GM19455 (cell line): ENCODE results near the gene ABCA2.

Source experiments
- ATAC-seq: cut with Tn5 transposase; IDR thresholded peaks from one replicate; pipeline ENCODE4 v1.9.1; 2021; ENCODE audit not compliant: unreplicated experiment

Gene ABCA2

DNA sequence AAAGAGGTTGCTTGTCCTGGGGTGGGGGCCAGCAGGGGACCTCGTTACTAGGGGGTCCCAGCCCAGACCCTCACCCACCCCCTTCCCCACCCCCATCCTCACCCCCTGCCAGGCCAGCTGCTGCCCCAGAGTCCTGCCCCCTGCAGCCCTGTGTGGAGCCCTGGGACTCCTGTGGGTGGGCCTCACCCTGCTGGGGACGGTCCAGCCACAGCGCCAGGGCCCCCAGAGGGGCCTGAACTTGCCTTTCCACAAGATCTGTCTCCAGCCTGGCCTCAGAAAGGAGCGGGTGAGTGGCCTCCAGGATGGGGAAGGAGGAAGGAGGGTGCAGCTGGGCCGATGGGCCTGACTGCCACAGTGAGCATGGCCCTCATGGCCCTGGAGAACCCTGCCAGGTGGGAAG is 58.3 kb downstream of the ABCA2 start:
- ATAC-seq = no peak

GRCh38 chr9:136969150-136969549 is 58.9 kb downstream of the ABCA2 start:
- ATAC-seq = no peak

- ATAC-seq = no peak
These were observed 59.5 kb downstream of the ABCA2 start for GRCh38 chr9:136968333-136969127.

- ATAC-seq = no peak
These were observed 62.1 kb downstream of the ABCA2 start for GRCh38 chr9:136965771-136966484.

DNA sequence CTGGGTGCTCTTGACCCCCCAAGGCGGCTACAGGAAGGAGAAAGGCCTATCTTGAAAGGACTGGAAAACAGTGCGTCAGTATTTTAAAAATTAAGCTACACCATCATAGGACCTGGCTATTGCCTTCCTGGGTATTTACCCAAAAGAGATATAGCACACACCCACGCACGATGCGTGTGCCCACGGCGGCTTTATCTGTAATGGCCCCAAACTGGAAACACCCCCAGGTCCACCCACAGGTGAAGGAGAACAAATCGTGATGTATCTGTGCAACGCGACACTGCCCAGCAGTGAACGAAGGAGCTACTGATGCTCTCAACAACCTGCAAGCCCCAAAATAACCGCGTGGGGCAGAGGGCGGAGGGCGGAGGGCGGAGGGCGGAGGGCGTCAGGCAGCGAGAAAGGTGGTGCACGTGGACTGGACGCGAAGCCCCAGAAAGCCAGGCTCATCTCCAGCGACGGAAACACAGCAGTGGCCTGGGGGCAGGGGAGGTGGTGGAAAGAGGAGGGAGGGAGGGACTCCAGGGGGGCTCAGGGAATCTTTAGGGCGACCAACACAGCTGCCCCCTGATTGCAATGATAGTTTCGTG is 63.1 kb downstream of the ABCA2 start:
- no peak for ATAC-seq

DNA sequence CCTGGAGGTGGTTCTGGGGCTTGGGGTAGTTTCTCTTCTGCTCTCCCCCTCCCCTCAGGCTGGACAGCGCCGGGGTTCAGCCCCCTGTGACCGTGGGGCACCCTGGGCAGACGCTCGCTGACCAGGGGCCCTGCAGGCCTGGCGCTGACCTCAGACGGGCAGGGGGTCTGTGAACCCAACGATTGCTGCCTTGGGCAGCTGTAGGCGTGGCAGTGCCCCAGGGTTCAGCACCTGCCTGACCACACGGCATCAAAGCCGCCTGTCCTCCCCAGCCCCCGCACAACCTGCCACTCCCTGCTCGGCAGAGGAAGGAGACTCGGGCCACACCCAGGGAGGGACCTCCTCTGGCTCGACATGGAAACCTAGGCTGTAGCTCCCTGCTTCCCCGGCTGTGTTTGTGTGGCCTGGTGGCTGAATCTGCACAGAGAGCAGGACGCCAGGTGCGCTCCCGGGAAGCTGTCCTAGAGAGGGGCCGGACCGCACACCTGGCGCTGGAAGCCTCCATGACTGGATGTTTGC is 63.8 kb downstream of the ABCA2 start:
- ATAC-seq = no peak

DNA sequence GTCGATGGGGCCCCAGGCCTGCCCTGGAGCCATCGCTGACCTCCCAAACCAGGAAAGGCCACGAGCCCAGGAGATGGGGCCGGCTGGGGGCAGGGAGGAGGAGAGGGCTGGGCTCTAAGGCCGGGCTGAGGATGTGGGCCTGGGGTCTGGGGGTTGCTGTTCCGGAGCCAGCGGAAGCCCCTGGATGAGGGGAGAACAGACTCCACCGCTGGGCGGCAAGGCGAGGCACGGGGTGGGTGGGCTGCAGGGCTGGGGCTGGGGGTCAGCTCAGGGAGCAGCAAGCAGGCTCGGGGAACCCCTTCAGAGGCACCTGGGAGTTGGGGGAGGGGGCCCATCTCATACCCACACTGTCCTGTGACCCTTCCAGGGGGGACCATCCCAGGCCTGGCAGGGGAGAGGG is 64.3 kb downstream of the ABCA2 start:
- no peak for ATAC-seq

DNA sequence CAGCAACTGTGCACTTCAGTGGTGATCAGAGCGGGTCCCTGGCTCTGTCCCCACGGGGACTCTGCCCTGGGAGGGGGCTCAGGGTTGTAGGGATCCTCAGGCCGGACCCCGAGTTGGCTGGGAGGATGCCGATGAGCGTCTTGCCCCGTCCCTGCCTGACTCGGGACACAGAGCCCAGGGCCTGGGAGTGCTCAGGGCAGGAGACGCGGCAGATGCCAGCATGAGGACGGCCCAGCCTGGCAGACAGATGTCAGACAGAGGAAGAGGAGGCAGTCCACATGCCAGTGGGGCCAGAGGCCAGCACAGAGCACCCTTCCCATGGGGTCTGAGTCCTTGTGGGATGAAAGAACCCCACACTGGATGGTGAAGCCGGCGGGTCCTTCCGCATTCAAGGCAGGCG is 64.7 kb downstream of the ABCA2 start:
- ATAC-seq = no peak

DNA sequence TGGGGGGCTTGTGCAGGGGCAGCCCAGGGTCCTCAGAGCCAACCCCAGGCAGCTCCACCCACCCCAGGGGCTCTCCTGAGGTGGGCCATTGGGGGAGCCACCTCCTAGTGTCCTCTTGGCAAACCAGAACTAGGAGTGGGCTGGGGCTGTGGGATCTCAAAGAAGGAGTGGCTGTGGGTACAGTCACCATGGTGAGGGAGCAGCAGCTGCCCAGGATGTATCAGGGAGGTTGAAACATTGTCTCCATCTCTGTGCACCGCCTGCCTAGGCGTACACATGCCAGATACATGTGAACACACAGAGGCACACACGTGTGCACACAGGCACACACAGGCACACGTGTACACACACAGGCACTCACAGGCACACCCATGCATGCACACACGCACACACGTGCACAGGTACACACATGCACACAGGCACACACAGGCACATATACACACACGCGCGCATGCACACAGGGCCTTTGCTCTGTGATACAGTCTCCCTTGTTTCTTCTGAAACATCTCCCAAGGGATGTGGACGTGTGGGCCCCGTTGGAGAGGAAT is 65.3 kb downstream of the ABCA2 start:
- ATAC-seq = no peak

DNA sequence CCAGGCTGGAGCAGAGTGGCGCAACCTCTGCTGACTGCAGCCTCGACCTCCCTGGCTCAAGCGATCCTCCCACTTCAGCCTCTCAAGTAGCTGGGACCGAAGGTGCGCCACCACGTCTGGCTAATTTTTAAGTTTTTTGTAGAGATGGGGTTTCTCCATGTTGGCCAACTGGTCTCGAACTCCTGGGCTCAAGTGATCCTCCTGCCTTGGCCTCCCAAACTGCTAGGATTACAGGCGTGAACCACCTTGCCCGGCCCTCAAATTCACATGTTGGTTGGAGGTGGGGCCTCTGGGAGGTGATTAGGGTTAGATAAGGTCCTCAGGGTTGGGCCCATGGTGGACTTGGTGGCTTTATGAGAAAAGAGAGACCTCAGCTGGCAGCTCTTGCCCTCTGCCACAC is 65.9 kb downstream of the ABCA2 start:
- ATAC-seq = no peak

DNA sequence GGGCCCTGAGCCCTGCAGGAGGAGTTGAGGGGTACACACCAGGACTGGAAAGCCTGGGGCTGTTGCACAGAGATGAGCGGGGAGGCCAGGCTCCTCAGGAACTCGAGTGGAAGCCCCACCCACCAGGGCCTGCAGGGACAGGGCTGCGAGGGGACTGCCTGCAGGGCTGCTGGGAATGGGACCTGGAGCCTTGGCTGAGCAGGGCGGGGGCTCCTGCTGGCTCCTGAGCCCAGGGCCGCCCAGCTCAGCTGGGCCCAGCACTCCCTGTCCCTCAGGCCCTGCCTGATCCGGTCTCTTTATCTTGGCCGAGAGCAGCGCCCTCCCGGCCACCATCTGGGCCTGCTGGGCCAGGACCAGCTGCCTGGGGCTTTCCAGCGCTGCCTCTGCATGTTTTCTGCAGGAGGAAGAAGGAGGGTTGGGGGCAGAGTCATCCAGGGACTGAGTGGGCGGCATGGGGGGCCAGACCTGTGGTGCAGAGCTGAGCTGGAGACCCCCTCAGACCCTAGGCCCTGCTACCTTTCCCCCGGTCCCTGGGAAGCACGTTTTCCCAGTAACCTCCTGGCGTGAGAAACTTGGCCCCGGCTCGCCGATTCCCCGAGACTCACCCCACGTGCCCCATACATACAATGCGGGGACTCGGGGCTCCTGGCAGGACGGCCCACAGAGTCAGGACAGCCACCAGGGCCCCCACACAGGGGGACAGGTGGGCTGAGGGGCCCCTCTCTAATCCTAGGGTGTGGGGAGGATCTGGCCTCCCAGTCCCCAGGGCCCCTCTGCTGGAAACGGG is 66.6 kb downstream of the ABCA2 start:
- ATAC-seq = no peak

- ATAC-seq = no peak
These were observed 67.1 kb downstream of the ABCA2 start for GRCh38 chr9:136960938-136961275.

- no peak for ATAC-seq
These were observed 67.7 kb downstream of the ABCA2 start for GRCh38 chr9:136960212-136960937.

DNA sequence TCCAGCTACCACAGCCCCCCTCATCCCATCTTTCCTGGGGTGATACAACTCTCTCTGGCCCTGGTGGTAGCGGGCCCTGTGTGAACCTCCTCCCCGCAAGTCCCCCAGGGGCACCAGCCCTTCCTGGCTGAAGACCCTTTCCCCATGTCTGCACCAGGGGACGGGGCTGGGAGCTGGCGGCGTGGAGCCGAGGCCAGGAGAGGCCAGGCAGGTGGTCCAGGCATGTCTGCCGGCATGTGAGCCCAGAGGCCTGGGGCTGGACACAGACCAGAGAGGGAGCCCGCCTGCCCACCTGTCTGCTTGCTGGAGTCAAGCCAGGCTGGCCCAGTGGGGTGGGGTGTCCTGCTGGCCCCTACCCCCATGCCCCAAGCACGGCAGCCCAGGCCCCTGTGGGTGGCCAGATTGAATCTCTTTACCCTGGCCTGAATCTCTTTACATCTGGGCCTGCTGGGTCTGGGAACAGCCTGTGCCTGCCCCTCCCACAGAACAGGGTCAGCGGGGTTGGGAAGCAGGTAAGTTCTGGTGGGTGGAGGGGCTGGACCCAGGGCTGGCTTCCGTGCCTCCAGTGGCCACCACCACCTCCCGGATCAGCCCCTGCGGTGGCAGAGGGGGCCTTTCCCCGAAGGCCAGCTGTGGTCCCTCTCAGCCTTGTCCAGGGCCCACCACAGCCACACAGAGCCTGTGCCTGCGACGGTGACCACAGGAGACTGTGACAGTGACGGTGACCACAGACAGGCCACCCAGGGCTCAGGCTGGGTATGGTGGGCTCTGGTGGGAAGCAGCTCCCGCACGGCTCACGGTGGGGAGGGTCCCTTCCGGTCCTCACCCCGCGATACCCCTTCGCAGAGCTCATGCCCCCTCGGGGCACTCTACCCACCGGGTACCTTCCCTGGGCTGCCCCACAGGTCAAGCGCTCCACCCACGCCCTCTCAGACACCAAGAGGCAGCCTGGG is 68.9 kb downstream of the ABCA2 start:
- ATAC-seq = no peak

DNA sequence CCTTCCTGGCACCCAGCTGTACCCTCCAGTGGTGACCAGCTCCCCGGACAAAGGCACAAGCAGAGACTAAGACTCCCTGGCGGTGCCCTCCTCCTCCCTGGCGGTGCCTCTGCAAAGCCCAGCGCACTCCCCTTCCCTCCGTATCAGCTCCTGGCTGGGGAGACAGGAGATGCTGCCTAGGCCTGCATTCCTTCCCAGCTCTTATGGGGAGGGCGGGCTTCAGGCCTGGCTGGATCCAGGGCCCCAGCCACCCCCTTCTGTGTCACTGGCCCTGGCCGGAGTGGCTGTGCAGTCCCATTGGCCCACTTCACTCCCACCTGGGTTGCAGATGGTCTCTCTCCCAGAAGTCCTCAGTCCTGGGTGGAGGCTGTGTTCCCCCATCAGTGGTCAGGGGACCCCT is 69.6 kb downstream of the ABCA2 start:
- ATAC-seq = no peak

DNA sequence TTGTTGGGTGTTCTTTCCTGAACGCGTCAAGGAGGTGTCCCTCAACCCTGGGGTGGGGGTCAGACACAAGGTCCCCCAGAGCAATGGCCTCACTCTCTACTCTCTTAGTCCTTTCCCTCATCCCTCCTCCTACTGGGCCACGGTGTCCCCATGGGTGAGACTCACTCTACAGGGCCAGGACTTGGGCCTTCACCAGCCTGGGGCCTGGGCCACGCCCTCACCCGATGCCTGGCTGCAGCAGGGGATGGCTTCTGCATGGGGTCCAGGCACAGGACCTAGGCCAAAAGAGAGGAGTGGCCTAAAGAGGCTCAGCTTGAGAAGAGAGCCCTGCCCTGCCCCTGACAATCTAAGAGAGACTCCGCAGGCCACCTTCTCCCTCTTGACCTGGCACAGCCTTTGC is 70.1 kb downstream of the ABCA2 start:
- no peak for ATAC-seq

DNA sequence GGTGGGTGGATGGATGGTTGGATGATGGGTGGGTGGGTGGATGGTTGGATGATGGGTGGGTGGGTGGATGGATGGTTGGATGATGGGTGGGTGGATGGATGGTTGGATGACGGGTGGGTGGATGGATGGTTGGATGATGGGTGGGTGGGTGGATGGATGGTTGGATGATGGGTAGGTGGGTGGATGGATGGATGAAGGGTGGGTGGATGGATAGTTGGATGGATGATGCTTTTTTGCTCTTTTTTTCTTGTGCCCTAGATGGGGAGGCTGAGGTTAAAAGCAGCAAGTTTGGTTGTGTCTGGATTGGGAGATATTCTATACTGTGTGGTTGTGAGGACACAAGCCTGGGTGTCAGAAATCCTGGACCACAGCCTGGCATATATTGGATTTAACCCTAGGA is 70.6 kb downstream of the ABCA2 start:
- ATAC-seq = no peak
